HEK293 (cell line): ENCODE data around the gene CMTM1.

Experiments used
- CTCF ChIA-PET: fragments of 350-600 bp; formaldehyde crosslinking; extraction: SDS; loops from one replicate; lab custom pipeline; 2021; ENCODE audit warnings: antibody characterized with exemption; lab: Yijun Ruan, JAX
- POLR2A ChIA-PET: fragments of 300-600 bp; formaldehyde crosslinking; extraction: SDS; loops from one replicate; lab custom pipeline; 2020; ENCODE audit warnings: antibody characterized with exemption, inconsistent platforms; lab: Yijun Ruan, JAX
- H3K27ac ChIP-seq: fragments of 200-500 bp; sonication (Bioruptor generic); 2 replicates; pipeline ENCODE4 v1.5.1; 2014; ENCODE audit warnings: low read depth, low read length, control low read depth, inconsistent platforms; ENCODE audit errors: extremely low read depth
- H3K36me3 ChIP-seq, 2 experiments: fragments of 200-500 bp in 1 of 2; sonication (Bioruptor generic) in 1 of 2; 1 replicate in 1 of 2; 2 replicates in 1 of 2; pipeline ENCODE4 v1.5.1; 2014 to 2017; ENCODE audit warnings: inconsistent platforms in 2 of 2, low read length in 2 of 2; ENCODE audit not compliant: control insufficient read depth in 2 of 2, insufficient read depth in 1 of 2
- H3K4me1 ChIP-seq: fragments of 200-500 bp; sonication (Bioruptor generic); 2 replicates; pipeline ENCODE4 v1.5.1; 2014; ENCODE audit warnings: mild to moderate bottlenecking, low read length, inconsistent platforms; ENCODE audit not compliant: control insufficient read depth, insufficient read depth
- H3K4me3 ChIP-seq: 2 replicates; pipeline ENCODE4 v1.5.1; 2011; ENCODE audit warnings: low read depth, mild to moderate bottlenecking, control low read depth, low read length, moderate library complexity
- H3K9me3 ChIP-seq: fragments of 200-500 bp; sonication (Bioruptor generic); 2 replicates; pipeline ENCODE4 v1.5.1; 2014; ENCODE audit warnings: low read depth, low read length, inconsistent platforms; ENCODE audit not compliant: control insufficient read depth, insufficient read depth
- CTCF ChIP-seq: fragments of 450-650 bp; formaldehyde crosslinking; IDR thresholded peaks from 2 replicates; pipeline ENCODE4 v1.5.1; 2016; ENCODE audit warnings: missing biosample characterization, missing genetic modification characterization
- HIC1 ChIP-seq: fragments of 450-650 bp; formaldehyde crosslinking; IDR thresholded peaks from 2 replicates; pipeline ENCODE4 v1.5.1; 2016; ENCODE audit warnings: missing biosample characterization, missing genetic modification characterization
- SCRT1 ChIP-seq: fragments of 450-650 bp; formaldehyde crosslinking; IDR thresholded peaks from 2 replicates; pipeline ENCODE4 v1.5.1; 2016; ENCODE audit warnings: missing biosample characterization, missing genetic modification characterization, borderline replicate concordance
- SP2 ChIP-seq: fragments of 450-650 bp; formaldehyde crosslinking; IDR thresholded peaks from 2 replicates; pipeline ENCODE4 v1.5.1; 2016; ENCODE audit warnings: missing biosample characterization, missing genetic modification characterization
- SP7 ChIP-seq: fragments of 450-650 bp; formaldehyde crosslinking; IDR thresholded peaks from 2 replicates; pipeline ENCODE4 v1.5.1; 2016; ENCODE audit warnings: missing biosample characterization, missing genetic modification characterization
- ZBTB44 ChIP-seq: fragments of 450-650 bp; IDR thresholded peaks from 2 replicates; pipeline ENCODE4 v1.5.1; 2018; ENCODE audit warnings: missing biosample characterization, mild to moderate bottlenecking, missing genetic modification characterization
- ZBTB48 ChIP-seq: fragments of 450-650 bp; formaldehyde crosslinking; IDR thresholded peaks from 2 replicates; pipeline ENCODE4 v1.5.1; 2016; ENCODE audit warnings: missing biosample characterization, missing genetic modification characterization
- ZBTB7A ChIP-seq: fragments of 450-650 bp; formaldehyde crosslinking; IDR thresholded peaks from 2 replicates; pipeline ENCODE4 v1.5.1; 2016; ENCODE audit warnings: low read depth, missing biosample characterization, missing genetic modification characterization
- ZNF112 ChIP-seq: fragments of 450-650 bp; formaldehyde crosslinking; IDR thresholded peaks from 2 replicates; pipeline ENCODE4 v1.5.0; 2017; ENCODE audit warnings: missing biosample characterization, missing genetic modification characterization
- ZNF133 ChIP-seq: fragments of 450-650 bp; formaldehyde crosslinking; IDR thresholded peaks from 2 replicates; pipeline ENCODE4 v1.5.1; 2016; ENCODE audit warnings: missing biosample characterization, missing genetic modification characterization
- ZNF211 ChIP-seq: fragments of 450-650 bp; formaldehyde crosslinking; IDR thresholded peaks from 2 replicates; pipeline ENCODE4 v1.5.1; 2016; ENCODE audit warnings: low read depth, missing biosample characterization, missing genetic modification characterization
- ZNF214 ChIP-seq: fragments of 450-650 bp; formaldehyde crosslinking; IDR thresholded peaks from 2 replicates; pipeline ENCODE4 v1.5.1; 2017; ENCODE audit warnings: missing biosample characterization, mild to moderate bottlenecking, missing genetic modification characterization, borderline replicate concordance
- ZNF221 ChIP-seq: fragments of 450-650 bp; formaldehyde crosslinking; IDR thresholded peaks from 2 replicates; pipeline ENCODE4 v1.5.1; 2017; ENCODE audit warnings: missing biosample characterization, missing genetic modification characterization, borderline replicate concordance
- ZNF23 ChIP-seq: fragments of 450-650 bp; formaldehyde crosslinking; IDR thresholded peaks from 2 replicates; pipeline ENCODE4 v1.5.1; 2016; ENCODE audit warnings: missing biosample characterization, missing genetic modification characterization, borderline replicate concordance
- ZNF350 ChIP-seq: fragments of 450-650 bp; formaldehyde crosslinking; IDR thresholded peaks from 2 replicates; pipeline ENCODE4 v1.5.0; 2017; ENCODE audit warnings: missing biosample characterization, mild to moderate bottlenecking, missing genetic modification characterization
- ZNF404 ChIP-seq: fragments of 450-650 bp; formaldehyde crosslinking; IDR thresholded peaks from 2 replicates; pipeline ENCODE4 v1.5.1; 2017; ENCODE audit warnings: missing biosample characterization, missing genetic modification characterization
- ZNF544 ChIP-seq: fragments of 450-650 bp; formaldehyde crosslinking; IDR thresholded peaks from 2 replicates; pipeline ENCODE4 v1.5.0; 2017; ENCODE audit warnings: missing biosample characterization, missing genetic modification characterization
- ZNF548 ChIP-seq: fragments of 450-650 bp; formaldehyde crosslinking; IDR thresholded peaks from 2 replicates; pipeline ENCODE4 v1.5.1; 2016; ENCODE audit warnings: missing biosample characterization, missing genetic modification characterization
- ZNF555 ChIP-seq: fragments of 450-650 bp; formaldehyde crosslinking; conservative IDR thresholded peaks from 2 replicates; pipeline ENCODE4 v1.5.1; 2017; ENCODE audit warnings: missing biosample characterization, mild to moderate bottlenecking, missing genetic modification characterization, inconsistent platforms
- TF ChIP-seq, protein P1 (sequence below): fragments of 450-650 bp; formaldehyde crosslinking; IDR thresholded peaks from 2 replicates; pipeline ENCODE4 v1.5.1; 2016; ENCODE audit warnings: missing biosample characterization, missing genetic modification characterization
- TF ChIP-seq, protein P2 (sequence below): fragments of 450-650 bp; formaldehyde crosslinking; IDR thresholded peaks from 2 replicates; pipeline ENCODE4 v1.5.1; 2016; ENCODE audit warnings: missing biosample characterization, missing genetic modification characterization
- TF ChIP-seq, protein P3 (sequence below): fragments of 450-650 bp; formaldehyde crosslinking; IDR thresholded peaks from 2 replicates; pipeline ENCODE4 v1.5.1; 2016; ENCODE audit warnings: missing biosample characterization, missing genetic modification characterization
- TF ChIP-seq, protein P4 (sequence below): fragments of 450-650 bp; formaldehyde crosslinking; IDR thresholded peaks from 2 replicates; pipeline ENCODE4 v1.5.1; 2017; ENCODE audit warnings: missing biosample characterization, missing genetic modification characterization

CMTM1 gene

GRCh38 chr16:66543541-66543940 is 22.7 kb upstream of the CMTM1 start:
- H3K4me1 ChIP-seq: no peaks in the 10 kb centered on the region
- TF ChIP-seq ZNF221 (tag by site-specific recombination): no peak
- TF ChIP-seq ZNF23 (tag by site-specific recombination): no peak
- no peak for TF ChIP-seq ZNF112 (tag by site-specific recombination)
- TF ChIP-seq ZNF214: no peak
- TF ChIP-seq, protein P1, sequence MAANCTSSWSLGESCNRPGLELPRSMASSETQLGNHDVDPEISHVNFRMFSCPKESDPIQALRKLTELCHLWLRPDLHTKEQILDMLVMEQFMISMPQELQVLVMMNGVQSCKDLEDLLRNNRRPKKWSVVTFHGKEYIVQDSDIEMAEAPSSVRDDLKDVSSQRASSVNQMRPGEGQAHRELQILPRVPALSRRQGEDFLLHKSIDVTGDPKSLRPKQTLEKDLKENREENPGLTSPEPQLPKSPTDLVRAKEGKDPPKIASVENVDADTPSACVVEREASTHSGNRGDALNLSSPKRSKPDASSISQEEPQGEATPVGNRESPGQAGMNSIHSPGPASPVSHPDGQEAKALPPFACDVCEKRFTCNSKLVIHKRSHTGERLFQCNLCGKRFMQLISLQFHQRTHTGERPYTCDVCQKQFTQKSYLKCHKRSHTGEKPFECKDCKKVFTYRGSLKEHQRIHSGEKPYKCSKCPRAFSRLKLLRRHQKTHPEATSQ (tag by site-specific recombination): no peak
- no peak for TF ChIP-seq ZNF544 (tag by site-specific recombination)
- TF ChIP-seq ZBTB48 (tag by site-specific recombination): no peak
- no peak for TF ChIP-seq ZNF133 (tag by site-specific recombination)
- no peak for TF ChIP-seq ZNF404
- TF ChIP-seq SP2 (tag by site-specific recombination): no peak
- TF ChIP-seq ZNF350 (tag by site-specific recombination): no peak
- TF ChIP-seq ZBTB44 (tag by site-specific recombination): no peak
- no peak for TF ChIP-seq SP7
- no peak for TF ChIP-seq ZBTB7A (tag by site-specific recombination)
- no peak for TF ChIP-seq ZNF211 (tag by site-specific recombination)
- TF ChIP-seq, protein P2, sequence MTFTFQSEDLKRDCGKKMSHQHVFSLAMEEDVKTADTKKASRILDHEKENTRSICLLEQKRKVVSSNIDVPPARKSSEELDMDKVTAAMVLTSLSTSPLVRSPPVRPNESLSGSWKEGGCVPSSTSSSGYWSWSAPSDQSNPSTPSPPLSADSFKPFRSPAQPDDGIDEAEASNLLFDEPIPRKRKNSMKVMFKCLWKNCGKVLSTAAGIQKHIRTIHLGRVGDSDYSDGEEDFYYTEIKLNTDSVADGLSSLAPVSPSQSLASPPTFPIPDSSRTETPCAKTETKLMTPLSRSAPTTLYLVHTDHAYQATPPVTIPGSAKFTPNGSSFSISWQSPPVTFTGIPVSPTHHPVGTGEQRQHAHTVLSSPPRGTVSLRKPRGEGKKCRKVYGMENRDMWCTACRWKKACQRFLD (tag by site-specific recombination): no peak
- TF ChIP-seq, protein P3, sequence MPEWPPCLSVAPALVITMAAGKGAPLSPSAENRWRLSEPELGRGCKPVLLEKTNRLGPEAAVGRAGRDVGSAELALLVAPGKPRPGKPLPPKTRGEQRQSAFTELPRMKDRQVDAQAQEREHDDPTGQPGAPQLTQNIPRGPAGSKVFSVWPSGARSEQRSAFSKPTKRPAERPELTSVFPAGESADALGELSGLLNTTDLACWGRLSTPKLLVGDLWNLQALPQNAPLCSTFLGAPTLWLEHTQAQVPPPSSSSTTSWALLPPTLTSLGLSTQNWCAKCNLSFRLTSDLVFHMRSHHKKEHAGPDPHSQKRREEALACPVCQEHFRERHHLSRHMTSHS (tag by site-specific recombination): no peak
- TF ChIP-seq, all 188 proteins: peak for 0
- POLR2A ChIA-PET: interaction anchor here (1.1 kb wide), 1 partner anchor 9 kb away, joined by 6 read pairs; the partner anchor contains the start of gene CKLF
- Histone ChIP-seq H3K27ac (no peak overlapping the region), H3K36me3 (peaks cover 3 to 21% of the 10 kb centered on the region in 2 experiments; a peak in 2 of 3 replicates), H3K4me3 (no peak overlapping the region), H3K9me3 (no peaks in the 10 kb centered on the region)
- CTCF ChIA-PET: interaction anchor here (0.5 kb wide), 1 partner anchor 138 kb away, joined by 4 read pairs; no protein-coding TSS in a partner anchor

GRCh38 chr16:66544016-66544757 is 22.1 kb upstream of the CMTM1 start:
- CTCF ChIA-PET: no interaction called here
- Histone ChIP-seq H3K27ac (no peak overlapping the region), H3K4me1 (no peaks in the 10 kb centered on the region), H3K9me3 (no peaks in the 10 kb centered on the region), H3K36me3 (peaks cover 3 to 16% of the 10 kb centered on the region in 2 experiments; a peak in 2 of 3 replicates), H3K4me3 (no peak overlapping the region)
- POLR2A ChIA-PET: no interaction called here
- TF ChIP-seq ZNF548 (tag by site-specific recombination) (no peak), CTCF (tag by site-specific recombination) (no peak), ZNF555 (tag by site-specific recombination) (no peak), SCRT1 (tag by site-specific recombination) (no peak), HIC1 (tag by site-specific recombination) (no peak), ZNF214 (no peak)
- TF ChIP-seq, protein P4, sequence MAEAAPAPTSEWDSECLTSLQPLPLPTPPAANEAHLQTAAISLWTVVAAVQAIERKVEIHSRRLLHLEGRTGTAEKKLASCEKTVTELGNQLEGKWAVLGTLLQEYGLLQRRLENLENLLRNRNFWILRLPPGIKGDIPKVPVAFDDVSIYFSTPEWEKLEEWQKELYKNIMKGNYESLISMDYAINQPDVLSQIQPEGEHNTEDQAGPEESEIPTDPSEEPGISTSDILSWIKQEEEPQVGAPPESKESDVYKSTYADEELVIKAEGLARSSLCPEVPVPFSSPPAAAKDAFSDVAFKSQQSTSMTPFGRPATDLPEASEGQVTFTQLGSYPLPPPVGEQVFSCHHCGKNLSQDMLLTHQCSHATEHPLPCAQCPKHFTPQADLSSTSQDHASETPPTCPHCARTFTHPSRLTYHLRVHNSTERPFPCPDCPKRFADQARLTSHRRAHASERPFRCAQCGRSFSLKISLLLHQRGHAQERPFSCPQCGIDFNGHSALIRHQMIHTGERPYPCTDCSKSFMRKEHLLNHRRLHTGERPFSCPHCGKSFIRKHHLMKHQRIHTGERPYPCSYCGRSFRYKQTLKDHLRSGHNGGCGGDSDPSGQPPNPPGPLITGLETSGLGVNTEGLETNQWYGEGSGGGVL: no peak
